Stimulated activated CD4-positive, alpha-beta T cell treated with anti-CD3 and anti-CD28 coated beads, Interleukin-15, amount 100 ng/mL, for 1 hour (primary cell): ENCODE results near the gene MRPL52.
"Not testable (repeated sequence)": the region's sequence is repeated elsewhere in the genome, so short reads cannot be mapped to it uniquely, and the experiment has no call there.

Source experiments
- DNase-seq, 2 donors: peaks; one replicate each; pipeline ENCODE4 v3.0.0-alpha.2; 2020; ENCODE audit warnings: low read depth in 1 of 2, low spot score in 1 of 2

Gene MRPL52

DNA sequence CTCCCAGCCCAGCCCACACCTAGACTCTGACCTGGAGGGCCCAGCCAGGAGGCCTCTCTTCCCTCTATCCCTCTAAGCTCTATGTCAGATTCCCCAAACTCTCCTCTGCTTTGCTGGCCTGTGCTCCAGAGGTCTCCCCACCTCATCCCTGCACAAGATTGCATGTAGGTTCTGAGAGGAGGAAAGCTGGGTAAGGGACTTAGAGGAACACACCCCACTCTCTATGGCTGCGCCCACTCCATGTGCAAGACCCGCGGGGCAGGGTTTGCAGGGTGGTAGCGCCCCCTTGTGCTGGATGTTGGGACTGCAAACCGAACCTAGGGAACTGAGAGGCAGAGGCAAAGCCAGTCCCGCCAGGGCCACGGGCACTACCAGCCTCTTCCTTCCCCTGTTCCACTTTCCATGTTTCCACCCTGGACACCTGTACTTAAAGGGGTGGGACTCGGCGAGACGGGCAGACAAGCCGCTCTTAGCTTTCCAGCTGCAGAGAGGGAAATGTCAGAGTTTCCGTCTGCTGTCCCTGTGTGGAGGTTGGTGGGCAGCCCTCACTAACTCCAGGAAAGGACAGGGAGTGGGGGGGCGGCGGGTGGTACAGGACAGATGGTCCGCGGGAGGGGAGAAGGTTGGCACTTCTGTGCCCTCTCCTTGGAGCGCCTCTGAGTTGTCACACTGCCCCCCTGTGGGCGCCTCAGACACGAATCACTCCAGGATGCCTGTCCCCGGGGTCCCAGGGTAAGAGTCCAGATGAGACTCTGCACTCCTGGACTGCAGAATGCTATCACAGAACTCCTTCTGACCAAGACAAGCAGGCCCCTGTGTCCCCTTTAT is 23.5 kb downstream of the MRPL52 start:
- DNase-seq, result peak; percentile 80 to 93

DNA sequence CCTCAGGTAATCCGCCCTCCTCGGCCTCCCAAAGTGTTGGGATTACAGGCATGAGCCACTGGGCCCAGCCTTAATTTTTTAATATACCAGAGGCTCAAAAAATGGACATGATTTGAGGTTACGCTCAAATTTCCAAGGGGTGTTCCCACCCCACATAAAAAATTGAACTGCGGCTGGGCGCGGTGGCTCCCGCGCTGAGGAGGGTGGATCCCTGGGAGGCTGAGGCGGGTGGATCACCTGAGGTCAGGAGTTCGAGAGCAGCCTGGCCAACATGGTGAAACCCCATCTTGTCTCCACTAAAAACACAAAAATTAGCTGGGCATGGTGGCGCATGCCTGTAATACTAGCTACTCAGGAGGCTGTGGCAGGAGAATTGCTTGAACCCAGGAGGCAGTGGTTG is 24.6 kb downstream of the MRPL52 start:
- not testable (repeated sequence) for DNase-seq

DNA sequence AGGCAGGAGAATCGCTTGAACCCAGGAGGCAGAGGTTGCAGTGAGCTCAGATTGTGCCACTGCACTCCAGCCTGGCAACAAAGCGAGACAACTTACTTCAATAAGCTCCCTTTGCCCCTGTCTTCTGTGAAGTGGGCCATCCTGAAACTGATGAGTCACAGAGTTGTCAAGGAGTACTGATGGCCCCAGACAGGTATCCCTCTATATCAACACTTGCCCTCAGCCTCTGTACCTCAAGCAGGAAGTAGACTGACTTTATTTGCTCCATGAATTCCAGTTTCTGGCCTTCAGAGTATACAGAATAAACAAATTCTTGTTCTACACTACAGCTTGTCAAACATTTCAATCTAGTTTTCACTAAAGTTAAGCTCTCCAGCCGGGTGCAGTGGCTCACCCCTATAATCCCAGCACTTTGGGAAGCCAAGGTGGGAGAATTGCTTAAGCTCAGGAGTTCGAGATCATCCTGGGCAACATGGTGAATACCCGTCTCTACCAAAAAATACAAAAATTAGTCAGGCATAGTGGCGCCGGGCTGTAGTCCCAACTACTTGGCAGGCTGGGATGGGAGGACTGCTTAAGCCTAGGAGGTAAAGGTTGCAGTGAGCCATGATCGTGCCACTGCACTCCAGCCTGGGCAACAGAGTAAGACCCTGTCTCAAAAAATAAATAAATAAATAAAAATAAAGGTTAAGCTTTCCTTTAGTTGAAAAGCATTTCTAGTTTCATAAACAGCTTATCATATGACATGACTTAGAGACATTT is 25.5 kb downstream of the MRPL52 start:
- DNase-seq, result no peak

DNA sequence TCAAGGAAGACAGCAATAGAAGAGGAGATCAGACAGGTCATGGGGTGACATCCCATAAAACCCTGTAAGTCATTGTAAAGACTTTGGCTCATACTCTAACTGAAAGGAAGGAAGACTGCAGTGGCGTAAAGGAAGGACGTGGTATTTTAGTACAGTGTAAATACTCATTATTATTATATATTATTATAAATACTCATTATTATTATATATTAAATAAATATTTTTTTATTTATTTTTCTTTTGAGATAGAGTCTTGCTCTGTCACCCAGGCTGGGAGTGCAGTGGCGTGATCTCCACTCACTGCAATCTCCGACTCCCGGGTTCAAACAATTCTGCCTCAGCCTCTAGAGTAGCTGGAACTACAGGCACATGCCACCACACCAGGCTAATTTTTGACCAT is 26.7 kb downstream of the MRPL52 start:
- no peak for DNase-seq

DNA sequence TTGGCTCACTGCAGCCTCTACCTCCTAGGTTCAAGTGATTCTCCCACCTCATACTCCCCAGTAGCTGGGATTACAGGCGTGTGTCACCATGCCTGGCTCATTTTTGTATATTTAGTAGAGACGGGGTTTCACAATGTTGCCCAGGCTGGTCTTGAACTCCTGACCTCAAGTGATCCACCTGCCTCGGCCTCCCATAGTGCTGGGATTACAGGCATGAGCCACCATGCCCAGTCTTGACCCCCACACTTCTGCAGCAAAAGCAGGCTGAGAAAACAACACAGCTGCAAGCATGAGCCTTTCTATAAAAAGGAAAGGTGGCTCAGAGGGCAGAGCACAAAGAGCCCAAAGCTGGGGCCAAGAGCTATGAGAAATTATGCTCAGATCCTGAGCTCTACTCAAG is 30.7 kb downstream of the MRPL52 start:
- DNase-seq, result not testable (repeated sequence)

DNA sequence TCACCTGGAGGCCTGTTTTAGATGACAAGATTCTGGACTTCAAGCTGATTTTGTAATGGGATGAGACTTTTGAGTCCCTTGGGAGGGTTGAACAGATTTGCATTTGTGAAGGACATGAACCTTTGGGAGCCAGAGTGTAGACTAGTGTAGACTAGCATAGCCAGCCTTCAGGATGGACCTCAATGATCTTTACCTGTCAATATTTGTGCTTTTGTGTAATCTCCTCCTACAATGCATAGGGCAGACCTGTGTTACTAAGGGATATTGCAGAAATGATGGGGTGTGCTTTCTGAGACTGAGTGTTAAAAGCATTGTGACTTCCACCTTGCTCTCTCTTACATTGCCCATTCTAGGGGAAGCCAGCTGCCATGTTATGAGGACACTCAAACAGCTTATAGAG is 32.0 kb downstream of the MRPL52 start:
- DNase-seq, result no peak

DNA sequence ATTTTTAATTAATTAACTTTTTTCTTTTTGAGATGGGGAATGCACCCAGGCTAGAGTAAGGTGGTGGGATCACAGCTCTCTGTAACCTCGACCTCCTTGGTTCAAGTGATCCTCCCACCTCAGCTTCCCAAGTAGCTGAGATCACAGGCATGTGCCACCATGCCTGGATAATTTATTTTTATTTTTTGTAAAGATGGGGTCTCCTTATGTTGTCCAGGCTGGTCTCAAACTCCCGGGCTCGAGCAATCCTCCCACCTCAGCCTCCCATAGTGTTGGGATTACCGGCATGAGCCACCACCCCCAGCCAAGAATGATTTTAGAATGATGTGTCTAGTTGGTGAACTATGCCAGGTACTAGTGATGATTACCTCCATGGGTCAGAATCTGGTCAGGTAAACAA is 35.3 kb downstream of the MRPL52 start:
- DNase-seq, result no peak

DNA sequence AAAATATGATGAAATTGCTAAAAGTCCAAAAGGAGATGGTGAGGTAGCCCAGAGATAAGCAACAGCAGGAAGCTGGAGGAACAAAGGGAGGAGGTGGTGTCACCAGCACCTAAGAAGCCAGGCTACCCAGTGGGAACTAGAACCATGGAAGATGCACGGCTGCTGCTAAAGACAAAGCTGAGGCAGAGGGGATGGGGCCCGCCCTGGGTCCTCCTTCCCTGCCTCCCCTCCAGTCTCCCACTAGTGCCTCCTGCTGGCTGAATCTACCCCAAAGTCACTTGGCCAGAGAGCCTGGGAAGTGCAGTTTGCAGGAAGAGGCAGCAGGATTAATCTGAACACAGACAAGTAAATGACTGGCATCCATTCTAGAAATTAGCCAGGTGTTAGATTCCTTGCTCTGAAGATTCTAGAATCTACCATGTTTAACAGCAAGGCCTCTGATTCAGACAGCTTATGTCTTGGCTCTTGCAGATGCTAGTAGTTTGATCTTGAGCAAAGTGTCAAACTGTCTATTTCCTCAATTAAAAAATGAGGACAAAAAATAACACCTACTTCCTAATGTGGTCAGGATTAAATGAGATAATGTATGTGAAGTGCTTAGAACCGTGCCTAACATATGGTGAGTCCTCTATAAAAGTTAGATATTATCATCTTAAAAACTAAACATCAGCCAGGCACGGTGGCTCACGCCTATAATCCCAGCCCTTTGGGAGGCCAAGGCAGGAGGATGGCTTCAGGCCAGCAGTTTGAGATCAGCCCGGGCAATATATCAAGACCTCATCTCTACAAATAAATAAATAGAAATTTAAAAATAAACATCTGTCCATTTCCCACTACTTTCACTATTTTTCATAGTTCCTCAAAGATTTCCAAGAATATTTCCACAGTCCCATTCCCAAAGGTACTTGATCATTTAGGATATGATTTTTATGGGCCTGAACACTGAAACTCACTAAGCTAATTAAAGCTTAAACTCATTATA is 36.0 kb downstream of the MRPL52 start:
- DNase-seq, result no peak

DNA sequence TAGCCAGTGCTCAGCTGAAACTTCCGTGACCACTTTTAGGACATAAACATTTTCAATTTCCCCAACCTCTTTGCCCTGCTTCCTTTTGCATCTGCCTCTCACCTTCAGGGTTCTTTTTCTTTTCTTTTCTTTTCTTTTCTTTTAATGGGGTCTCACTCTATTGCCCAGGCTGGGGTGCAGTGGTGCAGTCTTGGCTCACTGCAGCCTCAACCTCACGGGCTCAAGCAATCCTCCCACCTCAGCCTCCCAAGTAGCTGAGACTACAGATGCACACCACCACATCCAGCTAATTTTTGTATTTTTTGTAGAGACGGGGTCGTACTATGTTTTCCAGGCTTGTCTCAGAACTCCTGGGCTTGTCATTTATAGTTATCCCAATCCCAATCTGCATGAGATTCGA is 37.2 kb downstream of the MRPL52 start:
- no peak for DNase-seq

DNA sequence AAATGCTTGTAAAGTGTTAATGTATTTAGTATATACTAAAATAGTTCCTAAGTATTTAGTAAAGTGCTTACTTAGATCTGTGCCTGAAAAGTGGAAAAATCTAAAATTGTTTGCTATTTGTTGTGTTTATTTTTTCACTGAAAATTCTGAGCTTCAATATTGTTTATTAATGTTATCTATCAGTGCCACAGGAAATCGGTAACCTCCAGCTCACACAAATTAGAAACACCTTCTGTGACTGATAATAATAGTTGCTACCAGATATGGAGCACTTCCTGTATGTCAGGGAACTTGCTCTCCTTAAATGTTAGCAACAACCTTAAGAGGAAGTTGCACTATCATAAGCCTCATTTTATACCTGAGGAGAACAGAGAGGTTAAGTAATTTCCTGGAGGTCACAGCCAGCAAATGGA is 41.1 kb downstream of the MRPL52 start:
- DNase-seq, result no peak

DNA sequence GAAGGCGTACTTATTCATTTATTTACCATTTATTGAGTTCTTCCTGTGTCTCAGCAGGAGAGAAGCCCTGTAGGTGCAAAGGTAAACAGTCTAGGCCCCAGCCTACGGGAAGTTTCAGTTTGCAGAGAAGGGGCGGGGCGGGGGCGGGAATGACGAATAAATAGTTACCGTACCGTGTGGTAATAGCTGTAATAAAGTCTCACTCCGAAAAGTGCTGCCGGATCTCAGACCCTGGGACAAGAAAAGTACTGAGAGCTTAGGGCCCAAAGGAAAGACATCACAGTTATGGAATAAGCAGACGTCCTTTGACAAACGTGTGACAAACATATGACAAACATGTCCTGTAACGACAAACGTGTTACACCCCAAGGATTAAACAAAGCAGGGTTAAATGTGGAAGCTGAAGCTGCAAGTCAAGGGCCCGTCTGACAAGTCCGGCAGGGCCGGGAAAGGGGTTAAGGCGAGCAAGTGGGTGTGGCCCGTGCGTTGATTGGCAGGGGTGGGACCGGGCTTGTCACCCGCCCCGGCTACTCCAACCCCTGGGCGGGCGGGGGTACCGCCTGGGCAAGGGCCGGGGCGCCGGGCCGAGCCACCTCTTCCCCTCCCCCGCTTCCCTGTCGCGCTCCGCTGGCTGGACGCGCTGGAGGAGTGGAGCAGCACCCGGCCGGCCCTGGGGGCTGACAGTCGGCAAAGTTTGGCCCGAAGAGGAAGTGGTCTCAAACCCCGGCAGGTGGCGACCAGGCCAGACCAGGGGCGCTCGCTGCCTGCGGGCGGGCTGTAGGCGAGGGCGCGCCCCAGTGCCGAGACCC is 41.7 kb downstream of the MRPL52 start, which contains the start of gene LRP10:
Gene LRP10, plus strand, starts transcription at position 517 of the 809 bp plus-strand sequence. CDS start 564 bp downstream, outside the sequence.
- DNase-seq, result peak; percentile 54 to 62

DNA sequence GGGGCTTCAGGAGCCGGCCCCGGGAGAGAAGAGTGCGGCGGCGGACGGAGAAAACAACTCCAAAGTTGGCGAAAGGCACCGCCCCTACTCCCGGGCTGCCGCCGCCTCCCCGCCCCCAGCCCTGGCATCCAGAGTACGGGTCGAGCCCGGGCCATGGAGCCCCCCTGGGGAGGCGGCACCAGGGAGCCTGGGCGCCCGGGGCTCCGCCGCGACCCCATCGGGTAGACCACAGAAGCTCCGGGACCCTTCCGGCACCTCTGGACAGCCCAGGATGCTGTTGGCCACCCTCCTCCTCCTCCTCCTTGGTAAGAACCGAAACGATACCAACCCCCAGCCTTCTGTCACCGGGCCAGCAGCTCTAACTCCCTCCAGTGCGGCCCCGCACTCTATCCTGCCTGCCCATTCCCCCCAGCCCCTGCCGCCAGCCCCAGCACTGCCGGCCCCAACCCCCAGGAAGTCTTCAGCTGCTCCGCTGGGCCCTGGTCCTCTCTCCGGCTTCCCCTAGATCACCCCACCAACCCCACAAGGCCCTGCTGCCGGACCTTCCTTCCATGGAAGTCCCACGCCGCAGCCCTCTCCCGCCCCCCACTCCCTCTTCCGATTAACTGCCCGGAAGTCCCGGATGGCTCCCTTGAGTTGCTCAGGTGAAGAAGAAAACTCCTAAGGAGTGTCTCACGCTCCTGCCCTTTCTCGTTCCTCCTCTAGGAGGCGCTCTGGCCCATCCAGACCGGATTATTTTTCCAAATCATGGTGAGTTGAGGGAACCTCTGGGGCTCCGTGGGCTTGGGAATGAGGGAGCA is 42.5 kb downstream of the MRPL52 start:
- peak; percentile 39 to 54 for DNase-seq

DNA sequence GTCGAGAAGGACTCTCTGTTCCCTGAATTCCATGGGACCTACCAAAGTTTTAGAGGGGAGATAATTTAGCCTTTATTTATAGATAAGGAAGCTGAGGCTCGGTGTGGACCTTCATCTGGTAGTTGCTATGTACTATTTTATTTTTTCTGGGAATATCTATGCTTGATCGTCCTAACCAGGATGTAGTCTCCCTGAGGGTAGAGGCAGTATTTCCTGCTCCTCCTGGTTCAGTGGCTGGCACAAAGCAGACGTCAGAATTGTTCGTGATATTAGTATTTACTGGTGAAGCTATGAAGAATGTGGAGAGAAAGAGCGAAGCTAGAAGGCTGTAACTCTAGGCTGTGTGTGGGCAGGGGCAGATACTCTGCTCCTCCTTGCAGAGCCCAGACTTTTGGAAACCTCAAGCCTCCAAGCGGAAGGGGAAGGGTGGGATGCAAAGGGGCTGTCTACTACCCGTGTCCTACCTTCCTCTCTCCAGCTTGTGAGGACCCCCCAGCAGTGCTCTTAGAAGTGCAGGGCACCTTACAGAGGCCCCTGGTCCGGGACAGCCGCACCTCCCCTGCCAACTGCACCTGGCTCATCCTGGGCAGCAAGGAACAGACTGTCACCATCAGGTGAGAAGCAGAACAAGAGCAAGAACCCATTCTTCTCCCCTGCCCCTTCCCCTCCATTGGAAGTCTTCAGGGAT is 43.3 kb downstream of the MRPL52 start:
- no peak for DNase-seq

DNA sequence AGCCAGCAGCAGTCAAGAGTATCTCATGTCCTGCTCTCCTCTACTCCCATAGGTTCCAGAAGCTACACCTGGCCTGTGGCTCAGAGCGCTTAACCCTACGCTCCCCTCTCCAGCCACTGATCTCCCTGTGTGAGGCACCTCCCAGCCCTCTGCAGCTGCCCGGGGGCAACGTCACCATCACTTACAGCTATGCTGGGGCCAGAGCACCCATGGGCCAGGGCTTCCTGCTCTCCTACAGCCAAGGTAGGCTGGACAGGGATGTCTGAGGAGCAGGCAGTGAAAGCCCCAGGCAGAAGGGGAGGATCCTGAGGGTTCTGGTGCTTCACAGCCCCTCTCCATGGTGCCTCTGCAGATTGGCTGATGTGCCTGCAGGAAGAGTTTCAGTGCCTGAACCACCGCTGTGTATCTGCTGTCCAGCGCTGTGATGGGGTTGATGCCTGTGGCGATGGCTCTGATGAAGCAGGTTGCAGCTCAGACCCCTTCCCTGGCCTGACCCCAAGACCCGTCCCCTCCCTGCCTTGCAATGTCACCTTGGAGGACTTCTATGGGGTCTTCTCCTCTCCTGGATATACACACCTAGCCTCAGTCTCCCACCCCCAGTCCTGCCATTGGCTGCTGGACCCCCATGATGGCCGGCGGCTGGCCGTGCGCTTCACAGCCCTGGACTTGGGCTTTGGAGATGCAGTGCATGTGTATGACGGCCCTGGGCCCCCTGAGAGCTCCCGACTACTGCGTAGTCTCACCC is 45.5 kb downstream of the MRPL52 start:
- DNase-seq, result no peak

DNA sequence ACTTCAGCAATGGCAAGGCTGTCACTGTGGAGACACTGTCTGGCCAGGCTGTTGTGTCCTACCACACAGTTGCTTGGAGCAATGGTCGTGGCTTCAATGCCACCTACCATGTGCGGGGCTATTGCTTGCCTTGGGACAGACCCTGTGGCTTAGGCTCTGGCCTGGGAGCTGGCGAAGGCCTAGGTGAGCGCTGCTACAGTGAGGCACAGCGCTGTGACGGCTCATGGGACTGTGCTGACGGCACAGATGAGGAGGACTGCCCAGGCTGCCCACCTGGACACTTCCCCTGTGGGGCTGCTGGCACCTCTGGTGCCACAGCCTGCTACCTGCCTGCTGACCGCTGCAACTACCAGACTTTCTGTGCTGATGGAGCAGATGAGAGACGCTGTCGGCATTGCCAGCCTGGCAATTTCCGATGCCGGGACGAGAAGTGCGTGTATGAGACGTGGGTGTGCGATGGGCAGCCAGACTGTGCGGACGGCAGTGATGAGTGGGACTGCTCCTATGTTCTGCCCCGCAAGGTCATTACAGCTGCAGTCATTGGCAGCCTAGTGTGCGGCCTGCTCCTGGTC is 46.1 kb downstream of the MRPL52 start:
- DNase-seq, result no peak

DNA sequence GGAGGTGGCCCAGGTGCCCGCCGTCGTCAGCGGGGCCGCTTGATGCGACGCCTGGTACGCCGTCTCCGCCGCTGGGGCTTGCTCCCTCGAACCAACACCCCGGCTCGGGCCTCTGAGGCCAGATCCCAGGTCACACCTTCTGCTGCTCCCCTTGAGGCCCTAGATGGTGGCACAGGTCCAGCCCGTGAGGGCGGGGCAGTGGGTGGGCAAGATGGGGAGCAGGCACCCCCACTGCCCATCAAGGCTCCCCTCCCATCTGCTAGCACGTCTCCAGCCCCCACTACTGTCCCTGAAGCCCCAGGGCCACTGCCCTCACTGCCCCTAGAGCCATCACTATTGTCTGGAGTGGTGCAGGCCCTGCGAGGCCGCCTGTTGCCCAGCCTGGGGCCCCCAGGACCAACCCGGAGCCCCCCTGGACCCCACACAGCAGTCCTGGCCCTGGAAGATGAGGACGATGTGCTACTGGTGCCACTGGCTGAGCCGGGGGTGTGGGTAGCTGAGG is 47.4 kb downstream of the MRPL52 start:
- DNase-seq, result no peak
